MCF 10A (cell line): Measurements from ENCODE around the gene PIK3R5. TPM values are rescaled to one million over a fixed set of nuclear protein-coding genes. Genes with fewer than 3 reads are reported as not detected.

Experiments used
- BruUV-seq: library from RNA; stranded (reverse); fragments of 400-500 nt; replicated peaks from 2 replicates; lab custom pipeline; 2021; lab: Mats Ljungman, UMichigan
- CTCF ChIA-PET: fragments of 300-600 bp; sonication (Branson Sonifier 250); formaldehyde crosslinking; extraction: SDS; loops from one replicate; lab custom pipeline; 2021; ENCODE audit warnings: antibody characterized with exemption, inconsistent platforms; lab: Yijun Ruan, JAX
- POLR2A ChIA-PET: fragments of 300-600, 350-650 bp; sonication (Branson Sonifier 250); formaldehyde crosslinking; extraction: SDS; loops from one replicate; lab custom pipeline; 2020; ENCODE audit warnings: antibody characterized with exemption, inconsistent platforms; lab: Yijun Ruan, JAX
- DNase-seq: peaks from one replicate; pipeline ENCODE4 v3.0.0-alpha.2; 2018; ENCODE audit not compliant: unreplicated experiment
- H3K27ac Mint-ChIP-seq: one replicate; pipeline ENCODE4 v1.8.0; 2022; ENCODE audit warnings: mild to moderate bottlenecking, low read depth, mixed read lengths; ENCODE audit not compliant: unreplicated experiment
- H3K27me3 Mint-ChIP-seq: one replicate; pipeline ENCODE4 v1.8.0; 2022; ENCODE audit warnings: mixed read lengths; ENCODE audit not compliant: insufficient read depth, unreplicated experiment
- H3K36me3 Mint-ChIP-seq: one replicate; pipeline ENCODE4 v1.8.0; 2022; ENCODE audit warnings: mild to moderate bottlenecking, moderate library complexity, mixed read lengths; ENCODE audit not compliant: insufficient read depth, unreplicated experiment
- H3K4me1 Mint-ChIP-seq: one replicate; pipeline ENCODE4 v1.8.0; 2022; ENCODE audit warnings: mixed read lengths; ENCODE audit not compliant: insufficient read depth, unreplicated experiment
- H3K4me3 Mint-ChIP-seq: one replicate; pipeline ENCODE4 v1.8.0; 2022; ENCODE audit warnings: mild to moderate bottlenecking, moderate library complexity, mixed read lengths; ENCODE audit not compliant: unreplicated experiment
- H3K9me3 Mint-ChIP-seq: one replicate; pipeline ENCODE4 v1.8.0; 2022; ENCODE audit warnings: mixed read lengths; ENCODE audit not compliant: unreplicated experiment
- CTCF ChIP-seq: fragments of 200-600 bp; IDR thresholded peaks from one replicate; pipeline ENCODE4 v1.8.0; 2022; ENCODE audit warnings: antibody characterized with exemption, mild to moderate bottlenecking; ENCODE audit not compliant: unreplicated experiment
- intact Hi-C: fragments of 100-400 bp; cut with micrococcal nuclease; formaldehyde crosslinking; loops from 2 replicates; pipeline ENCODE4 v1.14.1; 2022
- total RNA-seq: library from RNA; stranded (reverse); gene quantifications from 2 replicates; pipeline ENCODE4 v1.2.3, GENCODE V29; 2022

The PIK3R5 gene
- total RNA-seq, 1 experiment from 2014 or later: not detected

GRCh38 chr17:9002227-9002605 is 36.7 kb upstream of the PIK3R5 start:
- ChIA-PET POLR2A (no interaction called here), CTCF (interaction anchor here (0.7 kb wide), 1 partner anchor 9 kb away, joined by 4 read pairs; no protein-coding TSS in a partner anchor)
- Mint-ChIP-seq H3K4me3 (no peak overlapping the region), H3K9me3 (peaks cover 5% of the 10 kb centered on the region), H3K4me1 (no peaks in the 10 kb centered on the region), H3K27ac (no peak overlapping the region), H3K36me3 (no peaks in the 10 kb centered on the region), H3K27me3 (no peaks in the 10 kb centered on the region)
- no peak for DNase-seq
- intact Hi-C loops: no loop called here
- no TSS peak for BruUV-seq
- no peak for TF ChIP-seq CTCF

- Mint-ChIP-seq H3K27me3 (no peaks in the 10 kb centered on the region), H3K4me3 (no peak overlapping the region), H3K36me3 (no peaks in the 10 kb centered on the region), H3K9me3 (no peaks in the 10 kb centered on the region), H3K4me1 (no peaks in the 10 kb centered on the region), H3K27ac (no peak overlapping the region)
- BruUV-seq: no TSS peak
- no peak for DNase-seq
- ChIA-PET CTCF (no interaction called here), POLR2A (no interaction called here)
- TF ChIP-seq CTCF: no peak
- intact Hi-C loops: no loop called here
Measured at GRCh38 chr17:9001559-9001958, 36.1 kb upstream of the PIK3R5 start.

GRCh38 chr17:8997994-8998628 is 32.6 kb upstream of the PIK3R5 start:
- Mint-ChIP-seq H3K4me1 (peaks cover 5% of the 10 kb centered on the region), H3K9me3 (no peaks in the 10 kb centered on the region), H3K4me3 (no peak overlapping the region), H3K27me3 (no peaks in the 10 kb centered on the region), H3K27ac (no peak overlapping the region), H3K36me3 (no peaks in the 10 kb centered on the region)
- DNase-seq: peak; percentile 60
- intact Hi-C loops: loop anchor here (2.0 to 10.0 kb wide), 5 partner anchors 101 to 767 kb away; no protein-coding TSS in a partner anchor
- peak; percentile 83 for TF ChIP-seq CTCF
- CTCF ChIA-PET: interaction anchor here (0.5 to 5.4 kb wide), 39 partner anchors 10 to 768 kb away, joined by 3 to 55 read pairs (median 3); no protein-coding TSS in a partner anchor
- no TSS peak for BruUV-seq
- POLR2A ChIA-PET: interaction anchor here (0.6 kb wide), 2 partner anchors 18 to 98 kb away, joined by 3 read pairs; no protein-coding TSS in a partner anchor

GRCh38 chr17:8995711-8996110 is 30.2 kb upstream of the PIK3R5 start:
- CTCF ChIA-PET: interaction anchor here (0.9 to 5.4 kb wide), 6 partner anchors 16 to 569 kb away, joined by 3 to 55 read pairs (median 5); no protein-coding TSS in a partner anchor
- no peak overlapping the region for H3K27ac Mint-ChIP-seq

More at GRCh38 chr17:8995711-8996110, 30.2 kb upstream of the PIK3R5 start:
- Mint-ChIP-seq H3K4me1 (peaks cover 5% of the 10 kb centered on the region), H3K36me3 (no peaks in the 10 kb centered on the region), H3K4me3 (no peak overlapping the region), H3K27me3 (no peaks in the 10 kb centered on the region), H3K9me3 (no peaks in the 10 kb centered on the region)
- POLR2A ChIA-PET: interaction anchor here (0.8 kb wide), 1 partner anchor 526 kb away, joined by 3 read pairs; no protein-coding TSS in a partner anchor
- DNase-seq: no peak
- intact Hi-C loops: loop anchor here (5.0 to 10.0 kb wide), 4 partner anchors 98 to 769 kb away; no protein-coding TSS in a partner anchor
- no peak for TF ChIP-seq CTCF
- no TSS peak for BruUV-seq
